ENCODE results near the gene TADA3.

DNA sequence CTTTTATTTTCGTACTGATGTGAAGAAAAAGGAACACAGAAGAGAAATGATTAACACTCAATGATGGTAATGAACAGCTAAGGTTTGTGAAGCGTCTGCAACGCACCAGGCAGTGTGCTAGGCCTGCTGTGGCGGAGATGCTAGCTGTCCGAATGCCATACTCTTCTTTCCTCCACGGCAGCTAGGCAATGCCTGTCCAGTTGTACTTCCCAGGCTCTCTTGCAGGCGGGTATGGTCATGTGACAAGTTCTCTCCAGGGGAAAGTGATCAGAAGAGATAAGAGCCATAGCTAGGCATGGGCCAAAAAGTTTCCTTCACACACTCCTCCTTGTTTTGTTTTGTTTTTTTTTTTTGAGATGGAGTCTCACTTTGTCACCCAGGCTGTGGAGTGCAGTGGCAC is 6.7 kb downstream of the TADA3 start:
- no peak for TF ChIP-seq POLR2AphosphoS5 (IDR thresholded peaks at IDR 0.05)
- no peak for TF ChIP-seq CTCF (IDR thresholded peaks at IDR 0.05)
- TF ChIP-seq POLR2A (IDR thresholded peaks at IDR 0.05) = no peak
